GM11168 (cell line): Measurements from ENCODE around the gene RPS24.

Source experiments
- in situ Hi-C: fragments of 300-500 bp; cut with MboI; formaldehyde crosslinking; loops from one replicate; pipeline ENCODE4 v1.12.0; 2022; ENCODE audit warnings: low sequenced_read_pairs; ENCODE audit not compliant: unreplicated experiment

The RPS24 gene

GRCh38 chr10:78025685-78026364, 7.8 kb upstream of the RPS24 start:
- in situ Hi-C loops: loop anchor here (25.0 kb wide), 1 partner anchor 1161 kb away; no protein-coding TSS in a partner anchor

- in situ Hi-C loops: loop anchor here (25.0 kb wide), 1 partner anchor 1159 kb away; no protein-coding TSS in a partner anchor
Observed at GRCh38 chr10:78028438-78029268, 5.0 kb upstream of the RPS24 start.

GRCh38 chr10:78029269-78030226, 4.1 kb upstream of the RPS24 start, which contains the start of gene POLR3A:
Gene POLR3A, minus strand, starts transcription at chr10:78029515. Its CDS starts 108 bp downstream, at chr10:78029407.
- in situ Hi-C loops: loop anchor here (25.0 kb wide), 1 partner anchor 1158 kb away; no protein-coding TSS in a partner anchor

GRCh38 chr10:78033387-78033636, 351 bp upstream of the RPS24 start:
- in situ Hi-C loops: loop anchor here (25.0 kb wide), 1 partner anchor 1154 kb away; no protein-coding TSS in a partner anchor

GRCh38 chr10:78035025-78035424, 1.4 kb downstream of the RPS24 start:
- in situ Hi-C loops: loop anchor here (25.0 kb wide), 1 partner anchor 1152 kb away; no protein-coding TSS in a partner anchor

GRCh38 chr10:78035437-78035836, 1.8 kb downstream of the RPS24 start:
- in situ Hi-C loops: loop anchor here (25.0 kb wide), 1 partner anchor 1152 kb away; no protein-coding TSS in a partner anchor

- in situ Hi-C loops: loop anchor here (25.0 kb wide), 1 partner anchor 1151 kb away; no protein-coding TSS in a partner anchor
Observed at GRCh38 chr10:78035933-78036583, 2.4 kb downstream of the RPS24 start.

- in situ Hi-C loops: loop anchor here (25.0 kb wide), 1 partner anchor 1149 kb away; no protein-coding TSS in a partner anchor
Observed at GRCh38 chr10:78038105-78038504, 4.4 kb downstream of the RPS24 start.

- in situ Hi-C loops: loop anchor here (25.0 kb wide), 1 partner anchor 1148 kb away; no protein-coding TSS in a partner anchor
Observed at GRCh38 chr10:78038791-78039547, 5.3 kb downstream of the RPS24 start.

GRCh38 chr10:78039743-78040142, 6.1 kb downstream of the RPS24 start:
- in situ Hi-C loops: loop anchor here (25.0 kb wide), 1 partner anchor 1148 kb away; no protein-coding TSS in a partner anchor

GRCh38 chr10:78041170-78042057, 7.8 kb downstream of the RPS24 start:
- in situ Hi-C loops: loop anchor here (25.0 kb wide), 1 partner anchor 1146 kb away; no protein-coding TSS in a partner anchor

- in situ Hi-C loops: loop anchor here (25.0 kb wide), 1 partner anchor 1145 kb away; no protein-coding TSS in a partner anchor
Observed at GRCh38 chr10:78042058-78042751, 8.5 kb downstream of the RPS24 start.

GRCh38 chr10:78042752-78043104, 9.1 kb downstream of the RPS24 start:
- in situ Hi-C loops: loop anchor here (25.0 kb wide), 1 partner anchor 1145 kb away; no protein-coding TSS in a partner anchor

GRCh38 chr10:78044179-78044578, 10.5 kb downstream of the RPS24 start:
- in situ Hi-C loops: loop anchor here (25.0 kb wide), 1 partner anchor 1143 kb away; no protein-coding TSS in a partner anchor

- in situ Hi-C loops: loop anchor here (25.0 kb wide), 1 partner anchor 1143 kb away; no protein-coding TSS in a partner anchor
Observed at GRCh38 chr10:78044699-78045098, 11.0 kb downstream of the RPS24 start.

- in situ Hi-C loops: loop anchor here (25.0 kb wide), 1 partner anchor 1142 kb away; no protein-coding TSS in a partner anchor
Observed at GRCh38 chr10:78045237-78045636, 11.6 kb downstream of the RPS24 start.

- in situ Hi-C loops: loop anchor here (25.0 kb wide), 1 partner anchor 1141 kb away; no protein-coding TSS in a partner anchor
Observed at GRCh38 chr10:78045856-78046255, 12.2 kb downstream of the RPS24 start.
